GM21717 (cell line): Measurements from ENCODE around the gene NOVA2.

Source experiments
- ATAC-seq: cut with Tn5 transposase; IDR thresholded peaks from one replicate; pipeline ENCODE4 v1.9.1; 2021; ENCODE audit warnings: mild to moderate bottlenecking, moderate library complexity; ENCODE audit not compliant: unreplicated experiment

NOVA2 gene

GRCh38 chr19:45973553-45974338 lies at the start of gene NOVA2:
Gene NOVA2, minus strand, starts transcription at chr19:45973865. Its CDS starts 514 bp downstream, at chr19:45973351.
- ATAC-seq: no peak

- no peak for ATAC-seq
Measured at GRCh38 chr19:46023311-46023779, 49.7 kb upstream of the NOVA2 start.

GRCh38 chr19:46022431-46023310 lies 49.0 kb upstream of the NOVA2 start, which contains the start of gene PGLYRP1:
Gene PGLYRP1, minus strand, starts transcription at chr19:46023053. Its CDS starts 32 bp downstream, at chr19:46023021.
- ATAC-seq: no peak

- ATAC-seq: no peak
Measured at GRCh38 chr19:46022061-46022430, 48.4 kb upstream of the NOVA2 start.

GRCh38 chr19:46021531-46022041 lies 47.9 kb upstream of the NOVA2 start:
- no peak for ATAC-seq

- no peak for ATAC-seq
Measured at GRCh38 chr19:46020819-46021125, 47.1 kb upstream of the NOVA2 start.

- no peak for ATAC-seq
Measured at GRCh38 chr19:46019270-46019669, 45.6 kb upstream of the NOVA2 start.

GRCh38 chr19:46018729-46019251 lies 45.1 kb upstream of the NOVA2 start:
- no peak for ATAC-seq

GRCh38 chr19:46017874-46018675 lies 44.4 kb upstream of the NOVA2 start:
- no peak for ATAC-seq

- no peak for ATAC-seq
Measured at GRCh38 chr19:46017095-46017429, 43.4 kb upstream of the NOVA2 start.

- no peak for ATAC-seq
Measured at GRCh38 chr19:46016426-46017094, 42.9 kb upstream of the NOVA2 start.

- no peak for ATAC-seq
Measured at GRCh38 chr19:46015687-46016425, 42.2 kb upstream of the NOVA2 start.

- no peak for ATAC-seq
Measured at GRCh38 chr19:46014941-46015686, 41.4 kb upstream of the NOVA2 start.

GRCh38 chr19:46014534-46014933 lies 40.9 kb upstream of the NOVA2 start:
- ATAC-seq: no peak

- no peak for ATAC-seq
Measured at GRCh38 chr19:46009530-46010510, 36.2 kb upstream of the NOVA2 start.

- ATAC-seq: no peak
Measured at GRCh38 chr19:46006411-46006810, 32.7 kb upstream of the NOVA2 start.

GRCh38 chr19:46002678-46003275 lies 29.1 kb upstream of the NOVA2 start:
- no peak for ATAC-seq
